Panc1 (cell line): Measurements from ENCODE around the gene DHRS13. TPM values are rescaled to one million over a fixed set of nuclear protein-coding genes. Genes with fewer than 3 reads are reported as not detected.
A peak's percentile ranks its signal among the peaks of the same experiment; 100 is the strongest.

Experiments
- ATAC-seq: fragments of 200-7000 bp; cut with Tn5 transposase; 2 replicates; pipeline ENCODE4 v1.9.1; 2020; ENCODE audit warnings: mild to moderate bottlenecking, moderate library complexity
- BruUV-seq: library from RNA; stranded (reverse); fragments of 400-500 nt; replicated peaks from 2 replicates; lab custom pipeline; 2021; lab: Mats Ljungman, UMichigan
- CTCF ChIA-PET: fragments of 300-600 bp; sonication (Branson Sonifier 250); formaldehyde crosslinking; loops from one replicate; lab custom pipeline; 2022; ENCODE audit warnings: antibody characterized with exemption; lab: Charles Lee
- POLR2A ChIA-PET: fragments of 300-600 bp; sonication (Branson Sonifier 250); formaldehyde crosslinking; loops from one replicate; lab custom pipeline; 2022; ENCODE audit warnings: antibody characterized with exemption; lab: Charles Lee
- DNase-seq: peaks from one replicate; pipeline ENCODE4 v3.0.0-alpha.2; 2010; ENCODE audit warnings: low read depth, low spot score
- H3K27ac ChIP-seq: 2 replicates; pipeline ENCODE4 v1.5.1; 2011; ENCODE audit warnings: mild to moderate bottlenecking, low read length, inconsistent platforms
- H3K27me3 ChIP-seq: fragments of 200-500 bp; sonication (Bioruptor generic); 2 replicates; pipeline ENCODE4 v1.6.0; 2014; ENCODE audit warnings: low read length, inconsistent platforms; ENCODE audit not compliant: control insufficient read depth, insufficient read depth
- H3K36me3 ChIP-seq: fragments of 200-500 bp; sonication (Bioruptor generic); 2 replicates; pipeline ENCODE4 v1.5.1; 2014; ENCODE audit warnings: inconsistent platforms, mild to moderate bottlenecking, low read length, moderate library complexity; ENCODE audit not compliant: control insufficient read depth, insufficient read depth
- H3K4me1 ChIP-seq: 2 replicates; pipeline ENCODE4 v1.5.1; 2011; ENCODE audit warnings: inconsistent platforms, mild to moderate bottlenecking, low read length, moderate library complexity; ENCODE audit not compliant: control insufficient read depth, insufficient read depth
- H3K4me3 ChIP-seq, 2 experiments: 2 replicates each; pipeline ENCODE4 v1.5.1; 2011 to 2012; ENCODE audit warnings: low read depth in 2 of 2, low read length in 2 of 2, mild to moderate bottlenecking in 2 of 2, inconsistent platforms in 1 of 2, moderate library complexity in 1 of 2
- H3K9me3 ChIP-seq: fragments of 200-500 bp; sonication (Bioruptor generic); 2 replicates; pipeline ENCODE4 v1.5.1; 2014; ENCODE audit warnings: low read depth, mild to moderate bottlenecking, inconsistent platforms, low read length, moderate library complexity; ENCODE audit not compliant: control insufficient read depth, insufficient read depth
- CTCF ChIP-seq: fragments of 450-650 bp; IDR thresholded peaks from 2 replicates; pipeline ENCODE4 v1.5.1; 2017; ENCODE audit warnings: mild to moderate bottlenecking
- POLR2AphosphoS5 ChIP-seq: IDR thresholded peaks from 2 replicates; pipeline ENCODE4 v1.6.1; 2012; ENCODE audit warnings: mild to moderate bottlenecking, low read depth, low read length, moderate library complexity
- REST ChIP-seq, 2 experiments: IDR thresholded peaks; 2 replicates each; pipeline ENCODE4 v1.6.1; 2011 to 2012; ENCODE audit warnings: low read depth in 2 of 2, control low read depth in 1 of 2, low read length in 1 of 2, mild to moderate bottlenecking in 1 of 2, moderate library complexity in 1 of 2; ENCODE audit not compliant: insufficient read depth in 1 of 2
- SIN3A ChIP-seq: IDR thresholded peaks from 2 replicates; pipeline ENCODE4 v1.6.1; 2012; ENCODE audit warnings: low read depth, mild to moderate bottlenecking, low read length, moderate library complexity, borderline replicate concordance; ENCODE audit not compliant: insufficient read depth
- TCF7L2 ChIP-seq: IDR thresholded peaks from 2 replicates; pipeline ENCODE4 v1.6.1; 2011; ENCODE audit warnings: mild to moderate bottlenecking, low read depth, low read length, inconsistent platforms
- in situ Hi-C: cut with HindIII; loops from 2 replicates; pipeline ENCODE4 v1.10.0; 2016; ENCODE audit warnings: low sequenced_read_pairs, low pct_unique_long_range_greater_than_20kb
- intact Hi-C: fragments of 100-400 bp; cut with micrococcal nuclease; formaldehyde crosslinking; loops from one replicate; pipeline ENCODE4 v1.10.0; 2022; ENCODE audit not compliant: unreplicated experiment
- total RNA-seq: library from RNA; stranded (reverse); gene quantifications from one replicate; pipeline ENCODE4 v1.2.1, GENCODE V29; 2021; ENCODE audit not compliant: unreplicated experiment

Gene DHRS13
- total RNA-seq, 1 experiment from 2014 or later: 5.2 TPM

GRCh38 chr17:28951991-28952975 lies 49.4 kb upstream of the DHRS13 start:
- in situ Hi-C loops: no loop called here
- TF ChIP-seq SIN3A: 0 out of 2 replicates have a peak, but pooled peaks have one; percentile 59
- peak in 1 of 2 experiments; percentile 69; a peak in 1 of 4 replicates for TF ChIP-seq REST (IDR thresholded peaks at IDR 0.05; ENCODE audit: insufficient read depth in 1 of 2, low read depth in 2 of 2, low read length in 1 of 2)
- peak; percentile 79 for TF ChIP-seq POLR2AphosphoS5
- TF ChIP-seq CTCF: no peak
- peak; percentile 63 for TF ChIP-seq TCF7L2
- H3K9me3 ChIP-seq: no peaks in the 10 kb centered on the region
- ChIA-PET POLR2A (interaction anchor here (1.0 to 1.2 kb wide), 2 partner anchors 116 to 224 kb away, joined by 3 to 4 read pairs; partner anchors contain the start of gene NEK8), CTCF (interaction anchor here (0.6 to 1.2 kb wide), 6 partner anchors 13 to 225 kb away, joined by 3 to 11 read pairs (median 3); no protein-coding TSS in a partner anchor)
- peak overlapping the region; percentile 100 for H3K27ac ChIP-seq
- ATAC-seq (peak; percentile 84), DNase-seq (peak; percentile 98)
- TSS peak; percentile 90 for BruUV-seq
- peak overlapping the region; percentile 80 to 90 for H3K4me3 ChIP-seq
- intact Hi-C loops: loop anchor here (5.0 kb wide), 1 partner anchor 225 kb away; the partner anchor contains the start of genes NEK8 and TLCD1
- peaks cover 2% of the 10 kb centered on the region; the same call in 1 of the 2 replicates for H3K36me3 ChIP-seq
- H3K4me1 ChIP-seq: peaks cover 20% of the 10 kb centered on the region
- H3K27me3 ChIP-seq: no peaks in the 10 kb centered on the region

GRCh38 chr17:28951428-28951990 lies 48.6 kb upstream of the DHRS13 start, which contains the start of gene PHF12:
PHF12 (minus strand) TSS chr17:28951518; CDS start chr17:28950960, 558 bp downstream.
- Histone ChIP-seq H3K27me3 (no peaks in the 10 kb centered on the region), H3K9me3 (no peaks in the 10 kb centered on the region), H3K4me1 (peaks cover 26% of the 10 kb centered on the region), H3K36me3 (peaks cover 2% of the 10 kb centered on the region; the same call in 1 of the 2 replicates), H3K4me3 (peak within 1 kb of the TSS; percentile 80 to 90), H3K27ac (peak within 1 kb of the TSS; percentile 100)
- POLR2A ChIA-PET: interaction anchor here (1.0 to 1.2 kb wide), 2 partner anchors 117 to 223 kb away, joined by 3 to 4 read pairs; partner anchors contain the start of gene NEK8
- BruUV-seq: no TSS peak
- TF ChIP-seq TCF7L2: no peak; the same call in 1 of the 2 replicates
- peak; percentile 77; the same call in 1 of the 2 replicates for TF ChIP-seq POLR2AphosphoS5
- TF ChIP-seq REST (IDR thresholded peaks at IDR 0.05; ENCODE audit: insufficient read depth in 1 of 2, low read depth in 2 of 2, low read length in 1 of 2): no peak
- DNase-seq (peak; percentile 97), ATAC-seq (peak; percentile 82)
- in situ Hi-C loops: no loop called here
- CTCF ChIA-PET: interaction anchor here (0.6 to 1.2 kb wide), 6 partner anchors 14 to 225 kb away, joined by 3 to 11 read pairs (median 3); no protein-coding TSS in a partner anchor
- intact Hi-C loops: loop anchor here (5.0 kb wide), 1 partner anchor 224 kb away; the partner anchor contains the start of genes NEK8 and TLCD1
